ENCODE measurements around the gene LILRA6.
A peak's percentile ranks its signal among the peaks of the same experiment; 100 is the strongest.
"Not testable (repeated sequence)": the region's sequence is repeated elsewhere in the genome, so short reads cannot be mapped to it uniquely, and the experiment has no call there.

LILRA6 gene

GRCh38 chr19:54242646-54243045 lies at the start of gene LILRA6:
Gene LILRA6 (minus strand): TSS chr19:54242790.
- DNase-seq (ENCODE audit: low read depth) = not testable (repeated sequence)

DNA sequence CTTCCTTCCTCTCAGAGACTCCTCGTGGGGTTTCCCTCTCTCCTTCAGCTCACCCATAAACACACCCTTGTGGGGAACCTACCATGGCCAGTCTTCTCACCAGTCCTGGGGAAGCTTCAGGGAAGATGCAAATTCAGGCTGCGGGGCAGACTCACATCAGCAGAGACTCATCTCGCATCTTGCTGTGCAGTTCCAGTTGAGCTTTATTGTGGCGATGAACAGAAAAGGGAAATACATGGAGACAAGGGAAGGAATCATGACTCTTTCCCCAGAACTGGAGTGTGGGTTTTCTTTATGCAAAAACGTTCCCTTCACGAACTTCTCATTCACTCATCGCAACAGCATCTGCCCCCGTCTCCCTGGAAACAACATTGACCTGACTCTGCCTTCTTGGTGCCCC lies 46.6 kb upstream of the LILRA6 start:
- DNase-seq (ENCODE audit: low read depth) = not testable (repeated sequence)

DNA sequence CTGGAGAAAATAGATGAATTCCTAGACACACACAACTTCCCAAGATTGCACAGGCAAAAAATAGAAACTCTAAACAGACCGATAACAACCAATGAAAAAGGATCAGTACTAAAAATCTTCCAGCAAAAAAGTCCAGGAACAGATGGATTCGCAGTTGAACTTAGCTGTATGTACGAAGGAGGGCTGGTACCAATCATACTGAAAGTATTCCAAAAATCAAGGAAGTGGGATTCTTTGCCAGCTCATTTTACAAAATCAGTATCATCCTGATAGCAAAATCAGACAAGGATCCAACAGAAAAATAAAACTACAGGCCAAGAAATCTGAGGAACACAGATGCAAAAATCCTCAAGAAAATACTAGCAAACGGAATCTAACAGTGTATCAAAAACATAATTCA lies 44.9 kb upstream of the LILRA6 start:
- DNase-seq (ENCODE audit: low read depth) = no peak

GRCh38 chr19:54286283-54286682 lies 43.7 kb upstream of the LILRA6 start:
- not testable (repeated sequence) for DNase-seq (ENCODE audit: low read depth)

DNA sequence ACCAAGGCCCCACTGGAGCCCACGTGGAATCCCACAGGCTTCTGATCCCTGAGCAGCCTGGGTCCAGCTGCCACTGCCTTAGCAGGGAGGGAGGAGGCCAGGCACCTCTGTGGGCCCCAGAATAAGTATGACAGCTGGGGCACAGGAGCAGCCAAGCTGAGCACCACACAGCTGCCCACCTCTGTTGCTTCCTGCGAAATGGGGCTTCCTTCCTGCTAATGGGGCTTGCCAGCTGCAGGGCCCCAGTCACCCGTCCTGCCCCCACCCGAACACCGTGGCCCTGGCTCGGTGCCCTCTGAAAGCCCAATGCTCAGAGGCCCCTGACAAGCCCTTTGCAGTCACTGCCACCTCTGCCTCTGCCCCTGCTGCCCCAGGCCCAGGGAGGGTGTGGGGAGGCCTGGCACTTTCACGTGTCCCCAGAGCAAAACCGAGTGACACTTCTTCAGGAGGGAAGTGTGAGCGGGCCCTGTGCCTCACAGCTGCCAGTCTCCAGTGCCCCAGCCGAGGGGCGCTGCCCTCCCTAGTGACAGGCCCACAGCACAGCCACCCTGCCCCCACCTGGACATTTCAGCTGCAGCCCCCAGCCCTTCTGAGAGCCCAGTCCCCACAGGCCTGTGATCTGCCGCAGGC lies 43.0 kb upstream of the LILRA6 start:
- DNase-seq (ENCODE audit: low read depth) = not testable (repeated sequence)

DNA sequence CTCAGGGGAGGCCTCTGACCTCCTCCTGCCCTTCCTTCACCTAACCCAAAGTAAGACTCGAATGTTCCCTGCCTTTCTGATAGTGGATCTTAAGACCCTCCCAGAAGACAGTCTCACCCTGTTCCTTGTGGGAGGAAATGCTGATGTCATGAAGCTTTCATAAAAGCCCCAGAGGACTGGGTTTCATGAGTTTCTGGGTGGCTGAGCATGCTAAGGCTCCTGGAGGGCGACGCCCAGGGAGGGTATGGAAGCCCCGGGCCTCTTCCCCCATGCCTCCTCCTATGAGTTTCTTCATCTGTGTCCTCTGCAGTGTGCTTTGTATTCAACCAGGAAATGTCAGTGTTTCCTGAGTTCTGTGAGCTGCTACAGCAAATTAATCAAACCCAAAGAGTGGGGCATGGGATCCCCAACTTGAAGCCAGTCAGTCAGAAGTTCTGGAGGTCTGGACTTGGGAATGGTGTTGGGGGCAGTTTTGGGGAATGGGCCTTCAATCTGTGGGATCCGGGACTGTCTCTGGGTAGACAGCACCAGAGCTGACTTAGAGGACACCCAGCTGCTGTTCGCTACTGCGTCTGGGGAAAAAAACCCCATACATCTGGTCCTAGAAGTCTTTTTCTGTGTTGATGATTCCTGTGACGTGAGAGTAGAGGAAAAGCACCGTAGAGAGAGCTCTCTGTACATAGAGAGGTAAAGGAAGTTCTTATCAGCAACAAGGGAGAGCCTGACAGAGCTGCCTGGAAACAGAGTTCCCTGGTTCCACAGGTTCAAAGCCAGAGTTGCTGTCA lies 40.3 kb upstream of the LILRA6 start:
- no peak for DNase-seq (ENCODE audit: low read depth)

DNA sequence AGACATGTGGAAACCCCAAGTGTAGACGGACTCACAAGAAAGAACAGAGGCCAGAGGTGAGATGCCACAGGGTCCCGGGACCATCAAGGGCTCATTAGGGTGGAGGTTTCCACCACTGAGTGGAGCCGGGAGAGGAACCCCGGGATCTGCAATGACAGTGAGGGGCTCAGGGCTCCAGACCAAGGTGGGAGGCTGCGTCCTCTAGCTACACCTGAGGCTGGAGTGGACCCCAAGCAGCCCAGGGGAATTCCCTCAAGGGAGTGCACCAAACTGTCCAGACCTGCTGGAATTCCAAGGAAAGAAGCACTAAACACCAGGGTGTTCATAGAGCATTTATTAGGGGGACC lies 39.1 kb upstream of the LILRA6 start:
- not testable (repeated sequence) for DNase-seq (ENCODE audit: low read depth)

DNA sequence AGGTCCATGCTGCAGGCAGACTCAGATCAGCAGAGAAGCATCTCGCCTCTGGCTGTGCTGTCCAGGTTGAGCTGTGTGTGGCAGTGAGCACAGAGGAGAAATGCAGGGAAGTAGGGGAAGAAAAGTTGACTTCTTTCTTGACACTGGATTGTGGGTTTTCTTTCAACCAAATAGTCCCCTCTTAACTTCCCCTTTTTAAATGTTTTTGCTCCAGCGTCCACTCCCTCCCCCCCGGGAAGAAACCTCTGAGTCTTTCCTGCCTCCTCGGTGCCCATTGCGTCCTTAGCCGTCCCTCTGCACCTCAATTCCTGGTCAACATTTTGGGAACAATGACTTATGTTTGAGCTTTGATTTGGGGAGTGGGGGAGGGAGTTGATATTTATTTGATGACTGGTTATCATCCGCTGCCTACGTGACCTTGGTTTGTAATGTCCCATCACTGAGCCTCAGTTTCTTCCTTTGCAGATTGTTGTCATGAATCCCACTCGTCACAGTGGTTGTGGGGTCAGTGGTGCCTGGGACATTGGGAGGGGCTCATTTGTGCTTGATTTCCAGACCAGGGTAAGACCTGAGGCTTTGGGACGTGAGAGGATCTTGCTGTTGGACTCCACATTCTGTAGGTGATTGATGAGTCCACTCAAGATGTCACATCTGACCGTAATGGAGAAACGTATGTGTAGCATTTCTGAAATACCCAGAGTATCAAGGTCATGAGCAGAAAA lies 38.6 kb upstream of the LILRA6 start, which contains the start of gene LILRB2:
LILRB2 (minus strand) TSS at position 104 of the 722 bp plus-strand sequence. CDS start 614 bp downstream, outside the sequence.
- DNase-seq (ENCODE audit: low read depth) = no peak

DNA sequence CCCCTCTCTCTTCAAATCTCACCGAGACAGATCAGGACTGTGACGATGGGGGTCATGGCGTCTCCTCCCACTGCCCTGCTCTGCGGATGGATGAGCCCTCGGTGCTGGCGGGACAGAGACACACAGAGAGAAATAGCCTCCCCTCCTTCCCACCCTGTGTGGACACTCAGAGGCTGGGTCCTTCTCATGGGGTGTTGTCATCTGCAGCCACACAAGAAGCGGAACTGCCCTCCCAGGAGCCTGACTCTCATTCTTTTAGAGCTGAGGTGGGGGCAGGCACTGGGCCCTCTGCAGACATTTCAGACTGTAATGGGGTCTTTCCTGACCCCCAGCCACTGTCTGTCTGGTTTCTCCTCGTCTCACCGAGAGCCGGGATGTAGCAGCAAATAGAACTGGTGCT lies 37.9 kb upstream of the LILRA6 start:
- not testable (repeated sequence) for DNase-seq (ENCODE audit: low read depth)

- not testable (repeated sequence) for DNase-seq (ENCODE audit: low read depth)
These were observed 37.4 kb upstream of the LILRA6 start for GRCh38 chr19:54280025-54280424.

GRCh38 chr19:54279406-54279962 lies 36.9 kb upstream of the LILRA6 start:
- DNase-seq (ENCODE audit: low read depth) = no peak

DNA sequence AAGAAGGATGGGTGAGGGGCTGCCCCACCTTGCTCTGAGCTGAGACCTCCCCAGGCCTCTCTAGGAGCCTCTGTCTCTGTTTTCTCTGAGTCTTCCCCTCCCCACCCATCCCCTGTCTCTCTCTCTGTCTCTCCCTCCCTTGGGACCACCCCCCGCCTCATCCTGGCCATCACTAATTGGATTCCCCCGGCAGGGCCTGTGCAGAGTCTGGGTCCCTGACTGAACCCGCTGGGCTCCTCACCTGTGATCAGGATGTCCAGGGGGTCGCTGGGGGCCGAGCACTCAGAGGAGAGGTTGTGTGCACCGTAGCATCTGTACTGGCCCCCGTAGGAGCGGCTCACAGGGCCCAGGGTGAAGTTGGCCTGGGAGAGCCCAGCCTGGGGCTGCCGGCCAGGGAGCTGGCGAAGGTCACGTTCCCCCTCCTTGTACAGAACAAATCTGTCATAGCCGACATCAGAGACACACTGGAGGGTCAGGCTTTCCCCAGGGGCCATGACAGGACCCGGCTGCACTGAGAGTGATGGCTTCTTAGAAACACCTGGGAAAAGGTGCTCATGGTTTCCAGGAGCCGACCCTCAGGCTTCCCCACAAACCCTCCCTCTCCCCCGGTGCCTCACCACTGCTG lies 36.1 kb upstream of the LILRA6 start:
- not testable (repeated sequence) for DNase-seq (ENCODE audit: low read depth)

GRCh38 chr19:54278056-54278455 lies 35.5 kb upstream of the LILRA6 start:
- DNase-seq (ENCODE audit: low read depth) = not testable (repeated sequence)

DNA sequence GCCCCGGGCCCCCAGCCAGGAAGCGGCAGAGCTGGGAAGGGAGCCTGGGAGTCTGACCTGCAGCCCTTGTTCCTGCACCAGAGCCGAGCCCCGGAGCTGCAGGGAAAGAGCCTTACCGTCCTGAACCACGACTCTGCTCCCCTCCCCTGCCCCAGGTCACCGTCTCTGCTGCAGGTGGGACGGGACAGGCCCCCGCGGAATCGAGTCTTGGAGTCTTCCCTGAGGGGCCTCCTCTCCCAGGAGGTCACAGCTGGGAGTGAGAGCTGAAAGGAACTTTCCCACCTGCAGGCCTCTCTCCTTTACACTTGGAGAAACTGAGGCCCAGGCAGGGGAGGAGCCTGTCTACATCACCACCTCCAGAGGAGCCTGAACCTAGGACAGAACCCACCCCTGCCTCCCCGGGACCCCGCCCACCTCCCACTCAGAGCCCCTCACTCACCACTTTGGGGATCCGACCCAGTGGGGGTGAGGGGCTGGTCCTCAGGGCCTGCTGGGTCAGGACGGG lies 34.6 kb upstream of the LILRA6 start:
- not testable (repeated sequence) for DNase-seq (ENCODE audit: low read depth)

DNA sequence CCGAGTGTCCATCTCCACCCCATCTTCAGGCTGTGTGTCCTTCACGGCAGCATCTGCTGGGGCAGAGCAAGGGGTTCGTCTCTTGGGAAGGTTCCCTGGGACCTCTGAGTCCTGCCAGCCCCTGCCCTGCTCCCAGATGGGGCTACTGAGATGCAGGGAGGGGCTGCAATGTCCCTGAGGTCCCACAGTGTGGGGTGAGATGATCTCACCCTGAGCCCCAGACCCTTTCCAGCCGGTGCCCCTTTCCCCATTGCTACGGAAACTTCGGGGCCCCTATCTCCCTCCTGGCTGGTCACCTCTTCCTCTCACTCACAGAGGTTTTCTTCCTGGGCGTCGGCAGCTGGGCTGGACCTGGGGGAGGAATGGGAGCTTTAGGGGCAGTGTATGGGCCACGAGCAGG lies 33.4 kb upstream of the LILRA6 start:
- no peak for DNase-seq (ENCODE audit: low read depth)

DNA sequence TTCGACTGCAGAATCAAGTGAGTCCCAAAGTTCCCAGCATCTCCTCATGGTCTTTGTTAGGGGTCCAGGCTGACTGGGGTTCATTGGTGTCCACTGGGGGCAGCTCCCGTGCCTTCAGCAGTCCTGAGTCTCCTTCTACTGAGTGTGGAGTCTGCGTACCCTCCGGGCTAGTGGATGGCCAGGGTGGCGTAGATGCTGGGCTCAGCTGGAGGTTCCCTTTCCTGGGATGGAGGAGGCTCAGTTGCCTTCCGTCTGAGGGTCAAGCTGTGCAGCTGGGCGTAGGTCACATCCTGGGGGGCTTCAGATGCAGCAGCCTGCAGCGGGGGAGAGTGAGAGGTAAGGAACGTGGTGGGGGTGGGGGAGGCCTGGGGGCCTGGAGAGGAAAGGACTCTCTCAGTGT lies 31.9 kb upstream of the LILRA6 start:
- DNase-seq (ENCODE audit: low read depth) = not testable (repeated sequence)

- no peak for DNase-seq (ENCODE audit: low read depth)
These were observed 31.2 kb upstream of the LILRA6 start for GRCh38 chr19:54273821-54274220.

DNA sequence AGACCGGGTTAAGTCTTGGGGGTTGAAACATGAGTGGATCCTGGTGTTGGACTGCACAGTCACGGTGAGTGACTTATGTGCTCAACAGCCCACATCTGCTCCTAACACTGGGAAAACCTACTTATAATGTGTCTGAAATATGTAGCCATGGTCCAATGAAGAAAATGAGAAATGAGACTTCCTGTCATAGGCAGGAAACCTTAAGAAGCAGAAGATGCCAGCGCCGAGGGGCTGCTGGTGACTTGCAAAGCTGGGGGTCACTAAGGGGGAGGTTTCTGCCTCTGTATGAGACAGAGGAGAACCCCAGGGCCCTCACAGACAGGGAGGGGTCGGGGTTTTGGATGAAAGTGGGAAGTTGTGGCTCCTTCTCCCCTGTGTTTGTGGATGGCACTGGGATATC lies 29.6 kb upstream of the LILRA6 start:
- DNase-seq (ENCODE audit: low read depth) = not testable (repeated sequence)

DNA sequence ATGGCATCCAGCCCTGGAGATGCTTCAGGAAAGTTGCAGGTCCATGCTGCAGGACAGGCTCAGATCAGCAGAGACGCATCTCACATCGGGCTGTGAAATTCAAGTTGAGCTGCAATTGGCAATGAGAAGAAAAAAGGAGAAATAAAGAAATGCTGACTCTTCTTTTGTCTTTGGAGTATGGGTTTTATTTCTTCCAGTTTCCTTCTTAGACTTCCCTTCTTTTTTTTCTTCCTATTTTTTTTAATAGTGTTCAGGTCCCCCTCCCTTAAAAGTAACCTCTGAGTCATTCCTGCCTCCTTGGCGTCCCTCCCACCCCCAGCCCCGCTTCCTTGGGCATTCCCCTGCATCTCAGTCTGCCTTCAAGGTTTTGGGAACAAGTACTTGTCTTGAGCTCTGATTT lies 29.0 kb upstream of the LILRA6 start:
- not testable (repeated sequence) for DNase-seq (ENCODE audit: low read depth)

- DNase-seq (ENCODE audit: low read depth) = no peak
These were observed 28.5 kb upstream of the LILRA6 start for GRCh38 chr19:54271106-54271505.

GRCh38 chr19:54268936-54269335 lies 26.3 kb upstream of the LILRA6 start:
- no peak for DNase-seq (ENCODE audit: low read depth)

GRCh38 chr19:54266133-54266532 lies 23.5 kb upstream of the LILRA6 start:
- DNase-seq (ENCODE audit: low read depth) = peak; percentile 55

Measured in CMK (cell line).